SIG-M5 treated with dmso at 0.1 percent for 504 hours (cell line): ENCODE data around the gene MRM3.
"Not testable (repeated sequence)": the region's sequence is repeated elsewhere in the genome, so short reads cannot be mapped to it uniquely, and the experiment has no call there.

Source experiments
- DNase-seq: peaks from one replicate; lab custom pipeline; 2025; ENCODE audit not compliant: unreplicated experiment; lab: John Stamatoyannopoulos, UW

The MRM3 gene

GRCh38 chr17:752620-753219 is 29.4 kb upstream of the MRM3 start:
- DNase-seq = no peak

GRCh38 chr17:753418-753817 is 28.7 kb upstream of the MRM3 start:
- DNase-seq = no peak

GRCh38 chr17:755319-755961 is 26.7 kb upstream of the MRM3 start:
- not testable (repeated sequence) for DNase-seq

DNA sequence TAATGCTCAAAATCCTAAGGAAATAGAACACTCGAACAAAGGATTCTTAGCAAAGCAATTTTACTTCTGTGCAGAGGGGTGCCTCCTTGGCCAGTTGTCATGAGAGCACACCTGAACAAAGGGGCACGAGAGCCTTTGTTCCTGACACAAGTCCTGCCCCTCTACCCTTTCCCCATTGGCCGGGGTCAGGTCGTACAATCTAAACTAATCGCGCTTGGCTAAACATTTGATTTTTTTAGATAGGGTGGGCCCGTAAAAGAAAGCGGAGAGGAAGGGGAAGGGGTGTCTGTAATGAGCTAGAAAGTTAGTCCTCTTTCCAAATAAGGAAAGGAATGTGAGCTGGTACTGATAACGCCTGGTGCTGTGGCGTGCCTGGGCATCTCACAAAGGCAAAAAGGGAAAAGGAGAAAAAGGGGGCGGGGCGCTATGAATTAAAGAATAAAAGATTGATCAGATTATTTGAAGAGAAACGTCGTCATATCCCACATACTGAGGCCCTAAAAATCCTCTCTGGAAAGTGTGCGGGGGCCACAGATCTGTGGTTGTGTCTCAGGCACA is 26.1 kb upstream of the MRM3 start:
- DNase-seq = not testable (repeated sequence)

- no peak for DNase-seq
Measured at GRCh38 chr17:759964-760363, 22.2 kb upstream of the MRM3 start.

GRCh38 chr17:760371-760770 is 21.8 kb upstream of the MRM3 start:
- DNase-seq = no peak

- DNase-seq = no peak
Measured at GRCh38 chr17:767076-767475, 15.1 kb upstream of the MRM3 start.

- DNase-seq = no peak
Measured at GRCh38 chr17:773016-773415, 9.1 kb upstream of the MRM3 start.

- no peak for DNase-seq
Measured at GRCh38 chr17:773467-774312, 8.5 kb upstream of the MRM3 start.

- DNase-seq = no peak
Measured at GRCh38 chr17:774313-774584, 7.9 kb upstream of the MRM3 start.

GRCh38 chr17:778096-778495 is 4.1 kb upstream of the MRM3 start:
- DNase-seq = no peak

- DNase-seq = no peak
Measured at GRCh38 chr17:784143-784542, 2.0 kb downstream of the MRM3 start.

- not testable (repeated sequence) for DNase-seq
Measured at GRCh38 chr17:785901-786300, 3.7 kb downstream of the MRM3 start.

- no peak for DNase-seq
Measured at GRCh38 chr17:787641-788221, 5.6 kb downstream of the MRM3 start.

DNA sequence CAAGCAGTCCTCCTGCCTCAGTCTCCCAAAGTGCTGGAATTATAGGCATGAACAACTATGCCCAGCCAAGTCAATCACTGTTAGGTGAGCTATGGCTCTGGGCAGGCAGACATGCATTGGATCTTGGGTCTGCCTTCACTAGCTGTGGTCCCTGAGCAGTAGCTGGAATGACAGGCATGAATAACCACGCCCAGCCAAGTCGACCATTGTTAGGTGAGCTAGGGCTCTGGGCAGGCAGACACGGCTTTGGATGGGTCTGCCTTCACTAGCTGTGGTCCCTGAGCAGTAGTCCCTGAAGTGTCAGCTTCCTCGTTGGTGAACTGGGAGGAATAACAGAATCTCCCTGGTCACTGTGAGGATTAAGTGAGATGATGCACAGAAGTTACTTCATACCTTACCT is 6.4 kb downstream of the MRM3 start:
- no peak for DNase-seq

DNA sequence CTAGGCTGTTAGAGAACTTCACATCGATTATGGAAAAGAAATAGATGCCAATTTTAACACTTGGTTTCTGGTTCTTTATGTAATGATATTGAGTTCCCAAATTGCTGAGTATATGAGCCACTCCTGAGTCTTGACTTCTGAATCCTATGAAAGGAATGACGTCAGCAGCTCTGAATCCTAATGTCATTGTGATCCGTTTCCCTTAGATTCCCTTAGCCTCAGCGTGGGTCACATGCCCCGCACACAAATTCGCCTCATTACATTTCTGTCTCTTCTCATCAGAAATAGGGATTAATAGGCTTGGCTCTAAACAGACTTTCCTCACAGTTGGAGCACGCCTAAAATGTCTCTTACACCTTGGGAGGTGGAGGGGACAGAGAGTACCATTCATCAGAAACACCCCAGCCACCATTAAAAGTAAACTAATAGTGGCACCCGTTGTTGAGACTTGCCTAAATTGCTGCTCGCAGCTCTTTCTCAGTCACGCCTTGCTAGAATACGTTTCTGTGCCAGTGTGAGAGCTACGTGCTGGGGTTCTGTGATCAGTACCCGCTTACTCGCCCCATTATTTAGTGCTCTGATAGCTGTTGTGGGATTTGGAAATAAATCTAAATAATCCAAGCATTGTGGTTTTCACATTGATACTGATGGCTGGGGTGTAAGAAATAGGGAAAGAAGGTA is 7.1 kb downstream of the MRM3 start:
- no peak for DNase-seq

DNA sequence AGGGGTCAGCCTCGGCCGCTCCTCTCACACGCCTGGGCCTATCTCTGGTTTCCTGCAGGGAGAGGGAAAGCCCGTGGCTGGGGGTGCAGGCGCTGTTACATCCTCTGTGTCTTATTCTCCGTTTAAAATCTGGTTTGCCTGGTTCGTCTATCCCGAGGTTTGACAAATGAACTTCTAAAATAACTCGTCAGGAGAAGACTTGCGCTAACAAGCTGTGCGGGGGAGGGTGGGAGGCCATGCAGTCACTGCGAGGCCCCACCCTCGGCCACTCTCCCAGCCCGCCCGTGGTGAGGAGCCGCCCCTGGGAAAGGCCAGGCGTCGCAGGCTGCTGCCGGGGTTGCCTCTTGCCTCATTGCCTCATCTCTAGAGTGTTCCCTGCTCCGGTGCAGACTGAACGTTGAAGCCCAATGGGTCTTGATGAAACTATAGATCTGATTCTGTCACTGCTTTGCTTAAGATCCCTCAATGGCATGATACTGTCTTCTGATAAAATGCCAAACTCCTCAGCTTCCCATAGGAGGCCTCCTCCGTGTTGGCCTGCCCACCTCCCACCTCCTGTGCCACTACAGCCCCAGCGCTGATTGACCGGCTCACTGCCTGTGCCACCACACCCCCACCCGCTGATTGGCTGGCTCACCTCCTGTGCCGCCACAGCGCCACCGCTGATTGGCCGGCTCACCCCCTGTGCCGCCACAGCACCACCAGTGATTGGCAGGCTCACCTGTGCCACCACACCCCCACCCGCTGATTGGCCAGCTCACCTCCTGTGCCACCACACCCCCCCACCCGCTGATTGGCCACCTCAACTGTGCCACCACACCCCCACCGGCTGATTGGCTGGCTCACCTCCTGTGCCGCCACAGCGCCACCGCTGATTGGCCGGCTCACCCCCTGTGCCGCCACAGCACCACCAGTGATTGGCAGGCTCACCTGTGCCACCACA is 8.0 kb downstream of the MRM3 start:
- not testable (repeated sequence) for DNase-seq

DNA sequence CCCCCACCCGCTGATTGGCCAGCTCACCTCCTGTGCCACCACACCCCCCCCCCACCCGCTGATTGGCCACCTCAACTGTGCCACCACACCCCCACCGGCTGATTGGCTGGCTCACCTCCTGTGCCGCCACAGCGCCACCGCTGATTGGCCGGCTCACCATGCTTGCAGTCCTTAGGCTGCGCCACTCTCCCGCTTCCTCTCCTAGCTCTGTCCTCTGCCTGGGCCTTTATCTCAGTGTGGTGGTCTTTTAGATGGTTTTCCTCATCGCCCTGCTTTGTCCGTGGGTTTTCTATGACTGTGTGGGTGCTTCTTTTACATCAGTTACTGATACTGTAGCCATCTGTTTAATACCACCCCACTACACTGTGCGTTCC is 8.7 kb downstream of the MRM3 start:
- DNase-seq = not testable (repeated sequence)

DNA sequence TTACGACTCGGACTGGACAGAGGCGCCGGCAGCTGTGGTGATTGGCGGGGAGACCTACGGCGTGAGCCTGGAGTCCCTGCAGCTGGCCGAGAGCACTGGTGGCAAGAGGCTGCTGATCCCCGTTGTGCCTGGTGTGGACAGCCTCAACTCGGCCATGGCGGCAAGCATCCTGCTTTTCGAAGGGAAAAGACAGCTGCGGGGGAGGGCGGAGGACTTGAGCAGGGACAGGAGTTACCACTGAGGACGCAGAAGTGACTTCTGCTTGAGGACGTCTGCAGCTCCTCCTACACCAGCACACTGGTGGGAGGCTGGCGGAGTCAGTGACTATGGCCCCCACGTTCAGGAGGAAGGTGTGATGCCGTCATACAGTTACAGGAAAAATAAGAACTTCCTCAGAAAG is 9.7 kb downstream of the MRM3 start:
- DNase-seq = no peak

DNA sequence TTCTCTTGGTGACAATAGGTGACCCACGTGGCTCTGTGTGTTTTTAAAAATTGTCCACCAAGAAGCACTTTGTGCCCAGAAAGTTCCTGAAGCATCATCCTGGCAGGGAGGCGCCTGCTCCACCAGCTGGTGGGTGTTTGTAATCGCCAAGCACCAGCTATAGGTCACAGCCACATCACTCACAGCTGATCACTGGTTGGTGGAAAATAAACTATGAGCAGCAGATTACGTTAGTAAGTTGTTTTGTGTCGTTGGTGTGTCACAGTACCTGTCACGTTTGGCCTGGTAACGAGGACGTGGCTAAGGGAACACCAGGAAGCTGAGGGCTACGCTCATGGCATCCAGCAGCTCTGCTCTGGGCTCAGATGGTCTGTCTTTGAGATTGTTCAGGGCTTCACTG is 10.1 kb downstream of the MRM3 start:
- no peak for DNase-seq
